AG10803 (cell line): Measurements from ENCODE around the gene DGLUCY.

ENCODE experiments used
- DNase-seq: peaks from one replicate; pipeline ENCODE4 v3.0.0; 2010; ENCODE audit warnings: low read depth
- H3K4me3 ChIP-seq: 2 replicates; pipeline ENCODE4 v1.5.1; 2011; ENCODE audit warnings: mild to moderate bottlenecking, low read length, control low read depth
- TF ChIP-seq, protein P1 (sequence below): conservative IDR thresholded peaks from 2 replicates; pipeline ENCODE4 v1.5.1; 2011; ENCODE audit warnings: mild to moderate bottlenecking, low read length, control low read depth, inconsistent platforms

Gene DGLUCY

DNA sequence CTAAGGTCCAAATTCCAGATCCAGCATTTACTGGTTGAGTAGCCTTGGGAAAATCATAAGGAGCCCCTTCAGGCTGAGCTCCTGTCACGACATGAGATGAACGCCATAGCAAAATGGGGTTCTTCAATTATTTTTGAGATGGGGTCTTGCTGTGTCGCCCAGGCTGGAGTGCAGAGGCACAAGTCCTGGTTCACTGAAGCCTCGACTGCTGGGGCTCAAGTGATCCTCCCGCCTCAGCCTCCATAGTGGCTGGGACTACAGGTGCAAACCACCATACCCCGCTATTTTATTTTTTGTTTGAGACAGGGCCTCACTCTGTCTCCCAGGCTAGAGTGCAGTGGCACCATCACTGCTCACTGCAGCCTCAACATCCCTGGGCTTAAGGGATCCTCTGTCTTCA lies 156.3 kb downstream of the DGLUCY start:
- TF ChIP-seq, protein P1, sequence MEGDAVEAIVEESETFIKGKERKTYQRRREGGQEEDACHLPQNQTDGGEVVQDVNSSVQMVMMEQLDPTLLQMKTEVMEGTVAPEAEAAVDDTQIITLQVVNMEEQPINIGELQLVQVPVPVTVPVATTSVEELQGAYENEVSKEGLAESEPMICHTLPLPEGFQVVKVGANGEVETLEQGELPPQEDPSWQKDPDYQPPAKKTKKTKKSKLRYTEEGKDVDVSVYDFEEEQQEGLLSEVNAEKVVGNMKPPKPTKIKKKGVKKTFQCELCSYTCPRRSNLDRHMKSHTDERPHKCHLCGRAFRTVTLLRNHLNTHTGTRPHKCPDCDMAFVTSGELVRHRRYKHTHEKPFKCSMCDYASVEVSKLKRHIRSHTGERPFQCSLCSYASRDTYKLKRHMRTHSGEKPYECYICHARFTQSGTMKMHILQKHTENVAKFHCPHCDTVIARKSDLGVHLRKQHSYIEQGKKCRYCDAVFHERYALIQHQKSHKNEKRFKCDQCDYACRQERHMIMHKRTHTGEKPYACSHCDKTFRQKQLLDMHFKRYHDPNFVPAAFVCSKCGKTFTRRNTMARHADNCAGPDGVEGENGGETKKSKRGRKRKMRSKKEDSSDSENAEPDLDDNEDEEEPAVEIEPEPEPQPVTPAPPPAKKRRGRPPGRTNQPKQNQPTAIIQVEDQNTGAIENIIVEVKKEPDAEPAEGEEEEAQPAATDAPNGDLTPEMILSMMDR = no peak
- no peak for DNase-seq
- H3K4me3 ChIP-seq = no peak overlapping the region

- H3K4me3 ChIP-seq = no peak overlapping the region
- DNase-seq = no peak
These were observed 156.7 kb downstream of the DGLUCY start for GRCh38 chr14:91270619-91271018.

DNA sequence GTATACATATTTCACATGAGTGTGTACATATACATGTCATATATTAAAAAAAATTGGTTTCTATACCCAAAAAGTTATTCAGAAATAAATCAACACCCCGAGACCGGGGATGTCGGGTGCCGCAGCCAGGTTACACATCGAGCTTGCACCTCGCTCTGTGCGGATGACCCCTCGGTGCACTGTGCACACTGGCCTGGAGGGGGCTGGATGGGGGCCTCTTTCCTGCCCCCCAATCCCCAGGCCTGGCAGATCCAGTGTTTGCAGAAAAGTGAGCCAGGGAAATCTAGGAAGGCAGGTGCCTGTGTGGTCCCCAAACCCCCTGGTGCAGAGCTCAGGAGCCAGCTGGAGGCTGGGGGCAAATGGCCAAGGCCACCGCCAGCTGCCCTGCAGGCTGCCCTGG lies 157.8 kb downstream of the DGLUCY start:
- TF ChIP-seq, protein P1 = no peak
- H3K4me3 ChIP-seq = no peak overlapping the region
- DNase-seq = no peak

More at GRCh38 chr14:91270619-91271018, 156.7 kb downstream of the DGLUCY start:
- TF ChIP-seq, protein P1 = no peak

DNA sequence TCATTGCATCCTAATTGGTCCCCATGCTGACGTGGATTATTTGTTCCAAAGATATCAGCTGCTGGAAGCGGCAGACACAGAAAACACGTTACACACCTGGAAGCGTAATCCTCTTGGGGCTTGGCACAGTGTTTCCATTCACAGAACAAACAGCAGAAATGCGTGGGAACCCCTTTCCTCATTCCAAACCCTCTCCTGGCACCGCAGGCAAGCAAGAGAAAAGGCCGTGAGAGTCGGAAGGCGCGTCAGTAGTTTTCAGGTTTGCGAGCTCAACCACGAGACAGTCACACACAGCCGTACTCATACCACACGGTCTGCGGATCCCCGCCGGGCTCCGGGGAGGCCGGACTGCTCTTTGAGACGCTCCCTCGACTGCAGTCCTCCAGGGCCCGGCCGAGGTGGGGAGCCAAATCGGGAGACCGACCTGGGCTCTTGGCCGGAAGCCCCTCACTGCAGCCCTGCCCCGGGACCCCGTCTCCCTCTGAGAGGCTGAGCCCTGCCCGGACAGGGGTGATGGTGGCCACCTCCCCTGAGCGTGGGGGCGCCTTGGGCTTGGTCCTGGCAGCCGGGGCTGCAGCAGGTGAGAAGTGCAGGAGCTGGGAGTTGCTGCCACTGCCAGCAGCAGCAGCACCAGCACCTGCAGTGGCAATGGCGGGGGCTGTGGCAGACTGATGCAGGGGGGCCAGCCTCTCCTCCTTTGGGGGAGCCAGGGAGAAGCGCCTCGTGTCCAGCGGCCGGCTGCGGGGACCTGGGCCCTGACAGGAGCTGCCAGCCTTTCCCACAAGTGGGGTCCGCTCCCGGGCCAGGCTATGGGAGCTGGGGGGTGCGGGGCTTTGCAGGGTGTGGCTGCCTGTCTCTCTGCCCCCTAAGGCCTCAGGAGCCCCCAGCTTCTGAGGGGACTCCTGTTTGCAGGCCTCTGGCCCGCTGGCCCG lies 158.7 kb downstream of the DGLUCY start:
- TF ChIP-seq, protein P1 = no peak
- no peak for DNase-seq
- H3K4me3 ChIP-seq = no peak overlapping the region

DNA sequence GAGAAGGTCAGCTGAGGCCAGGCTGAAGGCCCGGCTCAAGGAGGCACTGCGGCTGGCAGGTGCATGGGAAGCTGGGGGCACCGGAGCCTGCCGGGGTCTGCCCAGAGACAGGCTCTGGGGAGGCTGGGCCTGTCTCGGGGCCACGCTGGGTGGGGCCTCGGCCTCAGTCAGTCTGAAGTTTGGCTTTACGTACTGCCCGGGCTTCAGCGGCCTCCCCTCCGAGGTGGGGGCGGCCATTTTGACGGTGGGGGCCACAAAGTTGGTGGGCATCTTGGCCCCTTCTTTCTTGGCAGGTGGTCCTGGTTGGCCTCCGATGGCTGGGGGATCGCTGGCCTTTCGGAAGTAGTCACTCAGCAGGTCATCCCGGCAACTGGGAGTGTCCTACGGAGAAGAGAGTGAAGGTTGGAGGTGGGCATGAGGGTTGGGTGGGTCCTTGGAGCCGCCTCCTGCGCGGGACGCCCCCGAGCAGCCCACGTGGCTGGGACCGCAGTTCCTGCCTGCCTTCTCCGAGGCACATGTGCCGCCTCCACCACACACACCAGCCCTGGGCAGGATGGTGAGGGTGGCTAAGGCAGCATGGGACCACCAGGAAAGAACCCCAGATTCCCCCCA lies 159.5 kb downstream of the DGLUCY start:
- H3K4me3 ChIP-seq = no peak overlapping the region
- DNase-seq = no peak
- TF ChIP-seq, protein P1 = no peak

- H3K4me3 ChIP-seq = no peak overlapping the region
- DNase-seq = no peak
- TF ChIP-seq, protein P1 = no peak
These were observed 160.0 kb downstream of the DGLUCY start for GRCh38 chr14:91273885-91274273.

DNA sequence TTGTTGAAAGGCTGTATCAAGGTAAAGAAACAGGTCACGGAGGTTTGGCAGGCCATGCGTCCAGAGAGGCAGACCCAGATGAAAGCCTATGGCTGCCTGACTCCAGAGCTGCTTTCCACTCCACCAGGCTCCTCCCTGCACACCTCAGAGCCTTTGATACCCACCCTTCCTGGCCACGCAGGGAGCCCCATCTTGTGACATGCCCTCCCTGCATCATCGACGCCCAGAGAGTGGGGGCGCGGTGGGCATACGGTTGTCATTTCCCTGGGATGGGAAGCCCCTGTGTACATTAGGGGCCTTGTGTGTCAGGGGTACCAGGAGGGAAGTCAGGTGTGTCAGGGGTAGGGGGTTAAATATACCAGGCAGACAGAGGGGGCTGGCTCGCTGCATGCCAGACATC lies 160.9 kb downstream of the DGLUCY start:
- H3K4me3 ChIP-seq = no peak overlapping the region
- TF ChIP-seq, protein P1 = no peak
- DNase-seq = no peak
